NB4 (cell line): ENCODE data around the gene ENPP3.
A peak's percentile ranks its signal among the peaks of the same experiment; 100 is the strongest.
"Not testable (repeated sequence)": the region's sequence is repeated elsewhere in the genome, so short reads cannot be mapped to it uniquely, and the experiment has no call there.

Experiments
- DNase-seq: peaks from one replicate; pipeline ENCODE4 v3.0.0; 2010; ENCODE audit warnings: low read depth
- H3K4me3 ChIP-seq: one replicate; pipeline ENCODE4 v1.5.1; 2011; ENCODE audit warnings: mild to moderate bottlenecking, low read depth, low read length, moderate library complexity
- CTCF ChIP-seq: IDR thresholded peaks from one replicate; pipeline ENCODE4 v1.5.1; 2012; ENCODE audit warnings: low read depth, low read length
- MAX ChIP-seq: IDR thresholded peaks from 2 replicates; pipeline ENCODE4 v1.6.1; 2011; ENCODE audit warnings: low read depth, low read length
- MYC ChIP-seq: IDR thresholded peaks from 2 replicates; pipeline ENCODE4 v1.6.1; 2011; ENCODE audit warnings: low read depth, low read length
- POLR2A ChIP-seq: IDR thresholded peaks from 2 replicates; pipeline ENCODE4 v1.6.1; 2011; ENCODE audit warnings: mild to moderate bottlenecking; ENCODE audit not compliant: insufficient read length; ENCODE audit errors: extremely low read depth

ENPP3 gene

GRCh38 chr6:131692031-131692430, 54.9 kb downstream of the ENPP3 start:
- DNase-seq = no peak
- TF ChIP-seq CTCF (no peak), MAX (no peak), MYC (no peak), POLR2A (no peak)
- no peak overlapping the region for H3K4me3 ChIP-seq

- no peak overlapping the region for H3K4me3 ChIP-seq
- DNase-seq = no peak
- TF ChIP-seq POLR2A (no peak), CTCF (no peak), MAX (no peak), MYC (no peak)
Measured at GRCh38 chr6:131692589-131692988, 55.5 kb downstream of the ENPP3 start.

- H3K4me3 ChIP-seq = no peak overlapping the region
- TF ChIP-seq CTCF (no peak), MYC (no peak), POLR2A (no peak), MAX (no peak)
- DNase-seq = no peak
Measured at GRCh38 chr6:131693384-131693783, 56.3 kb downstream of the ENPP3 start.

GRCh38 chr6:131694832-131695426, 57.8 kb downstream of the ENPP3 start:
- TF ChIP-seq MYC (no peak), CTCF (peak; percentile 87)
- DNase-seq = peak; percentile 63
- no peak overlapping the region for H3K4me3 ChIP-seq

GRCh38 chr6:131696956-131697355, 59.9 kb downstream of the ENPP3 start:
- H3K4me3 ChIP-seq = no peak overlapping the region
- DNase-seq = no peak
- TF ChIP-seq CTCF = no peak
- no peak for TF ChIP-seq MYC
- no peak for TF ChIP-seq MAX
- no peak for TF ChIP-seq POLR2A

GRCh38 chr6:131700851-131701250, 63.7 kb downstream of the ENPP3 start:
- DNase-seq, H3K4me3 ChIP-seq: not testable (repeated sequence)

- H3K4me3 ChIP-seq, DNase-seq: not testable (repeated sequence)
Measured at GRCh38 chr6:131703905-131704304, 66.8 kb downstream of the ENPP3 start.

- H3K4me3 ChIP-seq, DNase-seq: not testable (repeated sequence)
Measured at GRCh38 chr6:131710917-131711316, 73.8 kb downstream of the ENPP3 start, which contains the start of gene CTAGE9. Gene CTAGE9 (minus strand): TSS chr6:131711017. CDS start chr6:131711017, 0 bp downstream.

- H3K4me3 ChIP-seq, DNase-seq: not testable (repeated sequence)
Measured at GRCh38 chr6:131715567-131715966, 78.5 kb downstream of the ENPP3 start.
